ENCODE measurements around the gene GOLGA6L10. TPM values are rescaled to one million over a fixed set of nuclear protein-coding genes. Genes with fewer than 3 reads are reported as not detected.
"Not testable (repeated sequence)": the region's sequence is repeated elsewhere in the genome, so short reads cannot be mapped to it uniquely, and the experiment has no call there.

GOLGA6L10 gene
- 1 to 10 TPM in 5 of 10 donors, under 1 TPM in 5; 0.43 to 4.6 (median 1.4) TPM for polyA plus RNA-seq (ENCODE audit: insufficient read length in 10 of 10)
- long read RNA-seq, donor 1: 0 reads
- long read RNA-seq, donor 2, partial matches to known transcripts: 6 of 6 reads
- long read RNA-seq, donor 2, other reads (novel, unspliced or antisense): 0 of 6 reads
- long read RNA-seq, donor 3: 0 reads
- long read RNA-seq, donor 4: 0 reads
- long read RNA-seq, donor 5: 0 reads
- long read RNA-seq, donor 6: 0 reads
- long read RNA-seq, donor 7, partial matches to known transcripts: 10 of 10 reads
- long read RNA-seq, donor 7, other reads (novel, unspliced or antisense): 0 of 10 reads
- long read RNA-seq, donor 8: 0 reads
- long read RNA-seq, donor 9: 0 reads

GRCh38 chr15:82349375-82349774 lies at the start of gene GOLGA6L10:
GOLGA6L10 (minus strand) TSS chr15:82349475; CDS start chr15:82349375, 100 bp downstream.
- DNase-seq: not testable (repeated sequence)

- DNase-seq: no peak
Observed at GRCh38 chr15:82398785-82399184, 49.5 kb upstream of the GOLGA6L10 start.

DNA sequence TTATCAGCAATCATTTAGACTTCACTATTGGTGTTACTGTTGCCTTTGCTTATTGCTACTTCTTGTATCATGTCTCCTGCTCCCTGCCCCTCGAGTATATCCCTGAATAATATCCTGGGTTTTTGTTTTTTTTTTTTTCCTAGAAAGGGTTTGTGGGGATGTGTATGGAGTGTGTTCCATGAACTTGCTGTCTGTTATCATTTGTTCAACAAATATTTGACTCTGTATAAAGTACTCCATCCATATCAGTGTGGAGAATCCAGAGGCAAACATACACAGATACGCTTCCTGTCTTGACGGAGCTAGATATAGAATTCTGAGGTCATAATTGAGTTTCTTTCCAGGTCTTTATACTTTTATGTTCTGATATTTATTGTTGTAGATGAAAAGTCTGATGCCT lies 48.5 kb upstream of the GOLGA6L10 start:
- no peak for DNase-seq

DNA sequence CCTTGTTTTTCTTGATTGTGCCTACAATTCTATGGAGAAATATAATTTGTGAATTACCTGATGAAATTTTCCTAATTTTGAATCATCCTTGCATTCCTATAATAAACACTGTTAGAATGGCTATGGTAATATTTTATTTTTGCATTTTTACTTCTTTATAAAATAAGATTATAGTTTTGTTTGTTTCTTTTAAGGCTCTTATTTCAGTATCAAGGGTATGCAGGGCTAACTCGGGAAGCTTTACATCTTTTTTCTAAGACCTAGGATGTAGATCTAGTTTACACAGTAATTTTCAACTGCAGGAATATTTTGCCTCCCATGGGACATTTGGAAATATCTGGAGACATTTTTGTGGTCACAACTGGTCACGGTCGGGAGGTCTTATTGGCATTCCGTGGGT lies 46.5 kb upstream of the GOLGA6L10 start:
- not testable (repeated sequence) for DNase-seq

GRCh38 chr15:82393671-82394070 lies 44.4 kb upstream of the GOLGA6L10 start:
- no peak for DNase-seq

GRCh38 chr15:82392077-82392476 lies 42.8 kb upstream of the GOLGA6L10 start:
- not testable (repeated sequence) for DNase-seq

GRCh38 chr15:82390152-82390551 lies 40.9 kb upstream of the GOLGA6L10 start:
- not testable (repeated sequence) for DNase-seq

GRCh38 chr15:82387209-82387608 lies 37.9 kb upstream of the GOLGA6L10 start:
- DNase-seq: not testable (repeated sequence)

DNA sequence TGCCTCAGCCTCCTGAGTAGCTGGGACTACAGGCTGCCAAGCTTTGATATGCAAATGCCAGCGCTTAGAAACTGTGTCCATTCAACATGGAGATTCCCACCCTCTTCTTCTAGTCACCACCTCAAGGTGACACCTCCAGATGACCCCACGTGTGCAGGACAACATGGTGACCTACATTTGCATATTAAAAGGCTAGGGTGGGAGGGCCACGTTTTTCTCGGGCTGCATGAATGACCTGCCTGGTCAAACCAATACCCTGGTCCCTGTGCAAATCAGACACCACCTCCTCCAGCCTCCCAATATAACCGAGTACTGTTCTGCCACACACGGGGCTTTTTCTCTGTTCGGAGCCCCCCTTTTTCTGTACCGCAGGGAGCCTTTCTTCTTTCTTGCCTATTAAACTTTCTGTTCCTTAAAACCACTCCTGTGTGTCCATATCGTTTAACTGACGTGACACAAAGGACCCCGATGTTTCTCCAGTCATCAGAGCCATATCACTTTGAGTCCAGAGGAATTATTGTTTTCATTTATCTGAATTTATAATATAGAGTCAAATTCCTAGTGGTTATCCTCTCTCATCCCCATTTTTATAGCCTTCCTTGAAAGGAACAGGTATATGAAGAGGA lies 32.2 kb upstream of the GOLGA6L10 start:
- not testable (repeated sequence) for DNase-seq

DNA sequence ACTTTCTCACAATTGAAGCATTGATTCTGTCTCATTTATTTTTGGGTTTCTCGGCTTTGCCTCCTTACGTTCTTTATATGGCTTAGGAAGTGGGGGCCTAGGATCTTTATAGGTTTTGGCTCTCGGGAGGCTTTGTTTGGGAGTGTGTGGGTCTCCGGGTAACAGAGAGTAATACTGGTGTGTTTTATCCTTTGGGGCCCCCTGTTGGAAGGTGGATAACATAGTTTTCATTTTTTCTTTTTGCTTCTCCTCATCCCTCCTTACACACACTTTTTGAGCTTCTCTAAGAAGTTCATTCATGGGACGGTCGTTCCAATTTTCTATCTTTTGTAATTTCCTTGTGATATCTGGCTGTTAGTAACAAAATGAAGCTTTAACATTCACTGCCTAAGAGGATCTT lies 30.3 kb upstream of the GOLGA6L10 start:
- DNase-seq: not testable (repeated sequence)

DNA sequence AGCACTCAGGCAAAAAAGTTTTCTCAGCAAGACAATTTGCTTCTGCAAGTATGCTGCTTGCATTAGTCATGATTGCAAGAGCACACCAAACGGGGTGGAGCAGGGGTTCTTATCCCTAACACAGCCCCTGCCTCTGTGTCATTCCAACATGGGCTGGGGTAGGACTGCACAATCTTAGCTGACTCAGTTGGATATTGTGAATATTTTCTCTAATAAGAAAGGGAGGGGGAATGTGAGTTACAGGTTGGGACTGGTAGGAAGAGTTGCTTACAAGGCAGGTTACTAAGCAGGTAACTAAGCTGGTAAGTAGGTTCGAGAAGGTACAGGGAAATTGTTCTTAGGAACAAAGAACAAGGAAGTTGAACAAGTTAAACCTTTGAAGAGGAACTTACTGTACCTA lies 24.4 kb upstream of the GOLGA6L10 start:
- not testable (repeated sequence) for DNase-seq

GRCh38 chr15:82371656-82372055 lies 22.4 kb upstream of the GOLGA6L10 start:
- DNase-seq: no peak

DNA sequence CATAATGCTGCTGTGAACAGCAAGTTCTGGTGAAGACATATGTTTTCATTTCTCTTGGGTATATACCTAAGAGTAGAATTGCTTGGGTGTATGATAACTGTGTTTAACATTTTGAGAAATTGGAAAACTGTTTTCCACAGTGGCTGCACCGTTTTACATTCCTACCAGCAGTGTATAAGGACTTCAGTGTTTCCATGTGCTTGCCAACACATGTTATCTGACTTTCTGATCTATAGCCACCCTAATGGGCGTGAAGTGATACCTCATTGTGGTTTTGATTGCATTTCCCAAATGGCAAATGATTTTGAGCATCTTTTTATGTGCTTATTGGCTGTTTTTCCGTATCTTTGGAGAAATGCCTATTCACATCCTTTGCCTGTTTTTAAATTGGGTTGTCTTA lies 18.5 kb upstream of the GOLGA6L10 start:
- DNase-seq: not testable (repeated sequence)

- not testable (repeated sequence) for DNase-seq
Observed at GRCh38 chr15:82365692-82366323, 16.5 kb upstream of the GOLGA6L10 start.

GRCh38 chr15:82364548-82364947 lies 15.3 kb upstream of the GOLGA6L10 start:
- DNase-seq: not testable (repeated sequence)

GRCh38 chr15:82362790-82363189 lies 13.5 kb upstream of the GOLGA6L10 start:
- not testable (repeated sequence) for DNase-seq

- DNase-seq: not testable (repeated sequence)
Observed at GRCh38 chr15:82360618-82361017, 11.3 kb upstream of the GOLGA6L10 start.

GRCh38 chr15:82355055-82355454 lies 5.8 kb upstream of the GOLGA6L10 start:
- DNase-seq: not testable (repeated sequence)

DNA sequence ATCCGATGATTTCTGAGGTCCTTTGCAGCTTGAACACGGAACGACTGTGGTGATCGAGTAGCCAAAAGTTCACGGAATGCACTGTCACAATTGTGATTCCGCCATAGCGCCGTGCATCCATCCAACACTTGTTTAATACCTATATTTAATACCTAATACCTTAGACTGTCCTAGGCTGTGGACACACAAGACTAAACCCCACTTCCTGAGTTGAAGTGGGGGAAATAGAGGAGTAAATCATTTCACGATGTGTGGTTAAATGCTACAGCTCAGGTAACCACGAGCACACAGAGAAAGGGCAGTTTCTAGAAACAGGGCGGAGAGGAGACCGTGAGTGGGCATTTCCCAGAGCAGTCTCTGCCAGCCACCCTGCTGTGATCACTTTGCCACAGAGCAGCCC lies 5.3 kb upstream of the GOLGA6L10 start:
- DNase-seq: not testable (repeated sequence)

- DNase-seq: not testable (repeated sequence)
Observed at GRCh38 chr15:82347645-82348044, 1.6 kb downstream of the GOLGA6L10 start.

DNA sequence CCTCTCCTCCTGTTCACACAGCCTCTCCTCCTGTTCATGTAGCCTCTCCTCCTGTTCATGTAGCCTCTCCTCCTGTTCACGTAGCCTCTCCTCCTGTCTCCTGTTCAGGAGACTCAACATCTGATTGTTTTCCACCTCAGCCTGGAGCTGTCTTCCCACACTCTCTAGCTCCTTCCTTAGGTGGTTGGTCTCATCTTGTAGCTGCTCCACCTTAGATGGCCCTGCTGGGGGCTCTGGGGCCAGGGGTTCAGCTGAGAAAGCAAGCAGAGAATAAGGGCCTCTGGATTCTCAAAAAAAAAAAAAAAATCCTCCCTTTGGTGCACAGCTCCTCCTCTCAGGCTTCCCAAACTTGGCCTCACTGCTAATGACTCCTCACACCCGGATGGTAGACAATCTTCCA lies 4.1 kb downstream of the GOLGA6L10 start:
- not testable (repeated sequence) for DNase-seq

DNA sequence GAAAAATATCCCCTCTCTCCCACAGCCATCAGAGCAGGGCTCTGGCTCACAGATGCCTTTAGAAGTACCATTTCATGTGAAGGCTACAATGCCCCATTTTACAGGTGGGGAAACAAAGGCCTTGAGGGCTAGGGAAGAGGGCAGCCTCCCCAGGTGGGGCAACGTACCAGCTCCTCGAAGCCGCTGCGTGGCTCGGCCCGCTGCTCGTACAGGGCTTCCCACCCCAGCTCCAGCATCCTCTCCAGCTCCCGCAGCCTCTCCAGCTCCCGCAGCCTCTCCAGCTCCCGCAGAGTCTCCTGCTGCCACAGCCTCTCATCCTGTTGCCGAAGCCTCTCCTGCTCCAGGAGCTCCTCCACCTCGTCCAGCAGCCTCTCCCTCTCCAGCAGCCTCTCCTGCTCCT lies 4.9 kb downstream of the GOLGA6L10 start:
- not testable (repeated sequence) for DNase-seq

DNA sequence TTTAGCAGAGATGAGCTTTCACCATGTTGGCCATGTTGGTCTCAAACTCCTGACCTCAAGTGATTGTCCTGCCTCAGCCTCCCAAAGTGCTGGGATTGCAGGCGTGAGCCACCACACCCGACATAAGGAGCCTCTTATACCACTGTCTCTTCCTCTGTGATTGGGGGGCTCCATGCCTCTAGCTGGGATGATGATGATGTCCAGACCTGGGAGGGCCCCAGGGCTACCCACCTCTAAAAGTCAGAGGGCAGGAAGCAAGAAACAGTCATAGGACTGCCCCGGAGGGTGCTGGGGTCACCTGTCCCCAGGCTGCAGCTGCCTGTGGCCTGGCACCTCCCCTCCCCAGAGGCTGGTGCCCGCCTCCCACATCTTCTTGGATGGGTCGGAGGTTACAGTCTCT lies 5.4 kb downstream of the GOLGA6L10 start:
- not testable (repeated sequence) for DNase-seq

Measured in muscle of back (tissue), 13 donors.